Left renal cortex interstitium (tissue), 4 donors: ENCODE measurements around the gene CAMKK2. TPM values are rescaled to one million over a fixed set of nuclear protein-coding genes. Genes with fewer than 3 reads are reported as not detected.
"Not testable (repeated sequence)": the region's sequence is repeated elsewhere in the genome, so short reads cannot be mapped to it uniquely, and the experiment has no call there.

Source experiments
- DNase-seq, 4 donors: peaks; one replicate each; pipeline ENCODE4 v3.0.0-alpha.2; 2013; ENCODE audit warnings: low read depth in 4 of 4, low spot score in 2 of 4, missing footprints in 1 of 4
- polyA plus RNA-seq, 4 donors: library from polyadenylated mRNA; unstranded; fragments of 120-200 nt; gene quantifications; one replicate each; pipeline ENCODE4 v1.2.1, GENCODE V29; 2013; ENCODE audit not compliant: insufficient read length in 4 of 4

The CAMKK2 gene
- polyA plus RNA-seq, 4 donors: 33.7 to 39.9 (median 34.8) TPM

DNA sequence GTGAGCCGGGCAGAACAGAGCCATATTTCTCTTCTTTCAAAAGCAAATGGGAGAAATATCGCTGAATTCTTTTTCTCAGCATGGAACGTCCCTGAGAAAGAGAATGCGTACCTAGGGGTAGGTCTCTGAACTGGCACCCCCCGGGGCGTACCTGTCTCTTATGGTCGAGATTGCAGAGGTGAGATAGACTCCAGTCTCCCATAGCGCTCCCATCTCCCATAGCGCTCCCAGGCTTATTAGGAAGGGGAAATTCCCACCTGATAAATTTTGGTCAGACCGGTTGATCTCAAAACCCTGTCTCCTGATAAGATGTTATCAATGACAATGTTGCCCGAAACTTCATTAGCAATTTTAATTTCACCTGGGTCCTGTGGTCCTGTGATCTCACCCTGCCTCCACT lies 16.0 kb downstream of the CAMKK2 start:
- not testable (repeated sequence) for DNase-seq

DNA sequence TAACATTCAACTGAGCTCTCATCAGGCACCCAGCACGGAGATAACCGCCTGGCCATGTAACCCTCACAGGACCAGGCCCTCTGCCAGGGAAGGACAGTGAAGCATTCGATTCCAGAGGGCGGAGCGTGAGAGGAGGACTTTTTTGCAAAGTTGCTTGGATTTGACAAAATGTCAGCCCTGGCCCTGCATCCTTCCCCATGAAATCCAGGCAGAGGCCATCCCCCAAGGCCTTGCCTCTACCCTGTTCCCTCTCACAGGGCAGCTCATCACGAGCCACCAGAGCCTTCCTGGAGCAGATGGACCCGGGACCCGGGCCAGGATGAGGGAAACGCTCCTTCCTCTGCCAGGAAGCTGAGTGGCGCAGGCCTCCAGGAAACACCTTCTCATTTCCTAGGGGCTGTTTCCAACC lies 17.0 kb downstream of the CAMKK2 start:
- no peak for DNase-seq

- DNase-seq: no peak
Observed at GRCh38 chr12:121279071-121279375, 17.5 kb downstream of the CAMKK2 start.

GRCh38 chr12:121278169-121279070 lies 18.1 kb downstream of the CAMKK2 start:
- no peak for DNase-seq

DNA sequence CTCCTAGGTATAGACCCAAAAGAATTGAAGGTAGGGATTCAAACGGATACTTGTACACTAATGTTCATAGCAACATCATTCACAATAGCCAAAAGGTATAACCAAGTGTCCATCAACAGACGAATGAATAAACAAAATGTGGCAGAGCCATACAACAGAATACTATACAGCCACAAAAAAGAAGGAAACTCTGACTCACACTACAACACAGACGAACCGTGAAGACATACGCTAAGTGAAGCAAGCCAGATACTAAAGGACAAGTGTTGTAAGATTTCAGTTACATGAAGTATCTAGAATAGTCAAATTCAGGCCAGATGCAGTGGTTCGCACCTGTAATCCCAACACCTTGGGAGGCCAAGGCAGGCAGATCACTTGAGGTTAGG lies 19.1 kb downstream of the CAMKK2 start:
- DNase-seq: no peak

- DNase-seq: no peak
Observed at GRCh38 chr12:121274036-121274763, 22.3 kb downstream of the CAMKK2 start.

DNA sequence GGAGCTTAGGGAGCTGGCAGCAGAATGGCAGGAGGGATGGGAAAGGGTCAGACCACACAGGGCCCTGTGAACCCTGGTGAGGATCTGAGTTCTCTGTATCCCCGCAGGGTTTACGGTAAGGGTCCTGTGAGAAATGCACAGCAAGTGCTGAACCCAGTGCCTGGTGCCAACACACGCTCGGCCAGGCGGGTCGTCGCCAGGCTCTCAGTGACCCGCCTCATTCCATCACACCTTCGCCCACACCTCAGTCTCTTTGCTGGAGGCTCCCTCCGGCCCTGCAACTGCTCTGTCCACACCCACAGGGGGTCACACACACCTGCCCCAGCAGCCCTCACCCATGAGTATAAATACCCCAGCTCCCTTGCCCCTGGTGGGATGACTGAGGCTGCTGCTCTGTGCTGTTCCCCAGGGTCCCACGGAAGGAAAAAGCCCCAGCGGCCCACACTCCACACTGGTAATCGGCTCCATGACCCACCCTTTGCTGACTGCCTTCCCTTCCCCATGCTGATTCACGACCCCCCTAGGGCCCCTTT lies 23.1 kb downstream of the CAMKK2 start:
- DNase-seq: no peak

GRCh38 chr12:121267822-121268221 lies 28.7 kb downstream of the CAMKK2 start:
- DNase-seq: no peak

- no peak for DNase-seq
Observed at GRCh38 chr12:121264951-121265515, 31.5 kb downstream of the CAMKK2 start.

DNA sequence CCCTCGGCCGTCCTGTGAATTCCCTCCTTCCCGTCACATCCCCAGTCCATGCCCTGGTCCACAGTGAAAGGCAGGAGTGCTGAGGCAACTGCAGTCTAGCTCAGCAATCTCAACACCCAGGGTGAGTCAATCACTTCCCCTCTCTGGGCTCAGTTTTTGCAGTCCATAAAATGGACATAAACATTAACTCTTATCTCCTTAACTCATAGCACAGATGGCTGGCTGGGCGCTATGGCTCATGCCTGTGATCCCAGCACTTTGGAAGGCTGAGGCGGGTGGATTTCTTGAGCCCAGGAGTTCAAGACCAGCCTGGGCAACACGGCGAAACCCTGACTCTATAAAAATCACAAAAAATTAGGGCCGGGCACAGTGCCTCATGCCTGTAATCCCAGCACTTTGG lies 32.4 kb downstream of the CAMKK2 start:
- DNase-seq: no peak

GRCh38 chr12:121263206-121263935 lies 33.1 kb downstream of the CAMKK2 start:
- DNase-seq: no peak

- no peak for DNase-seq
Observed at GRCh38 chr12:121261398-121261797, 35.1 kb downstream of the CAMKK2 start.

- no peak for DNase-seq
Observed at GRCh38 chr12:121260091-121260490, 36.4 kb downstream of the CAMKK2 start.

DNA sequence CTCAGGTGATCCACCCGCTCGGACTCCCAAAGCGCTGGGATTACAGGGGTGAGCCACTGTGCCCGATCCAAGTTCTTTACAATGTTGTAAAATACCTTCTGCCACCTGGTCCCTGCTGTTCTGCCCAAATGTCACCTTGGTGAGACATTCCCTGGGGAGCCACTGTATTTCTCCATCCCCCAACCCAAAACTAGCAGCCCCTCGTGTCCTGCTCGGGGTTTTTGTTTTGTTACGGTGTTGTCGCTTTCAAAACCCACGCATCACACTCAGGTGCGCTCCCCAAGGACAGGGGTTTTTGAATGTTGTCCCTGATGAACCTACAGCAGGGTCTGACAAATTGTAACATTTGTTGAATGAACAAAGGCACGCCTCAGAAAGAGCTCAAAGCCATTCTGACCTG lies 37.4 kb downstream of the CAMKK2 start:
- DNase-seq: no peak

DNA sequence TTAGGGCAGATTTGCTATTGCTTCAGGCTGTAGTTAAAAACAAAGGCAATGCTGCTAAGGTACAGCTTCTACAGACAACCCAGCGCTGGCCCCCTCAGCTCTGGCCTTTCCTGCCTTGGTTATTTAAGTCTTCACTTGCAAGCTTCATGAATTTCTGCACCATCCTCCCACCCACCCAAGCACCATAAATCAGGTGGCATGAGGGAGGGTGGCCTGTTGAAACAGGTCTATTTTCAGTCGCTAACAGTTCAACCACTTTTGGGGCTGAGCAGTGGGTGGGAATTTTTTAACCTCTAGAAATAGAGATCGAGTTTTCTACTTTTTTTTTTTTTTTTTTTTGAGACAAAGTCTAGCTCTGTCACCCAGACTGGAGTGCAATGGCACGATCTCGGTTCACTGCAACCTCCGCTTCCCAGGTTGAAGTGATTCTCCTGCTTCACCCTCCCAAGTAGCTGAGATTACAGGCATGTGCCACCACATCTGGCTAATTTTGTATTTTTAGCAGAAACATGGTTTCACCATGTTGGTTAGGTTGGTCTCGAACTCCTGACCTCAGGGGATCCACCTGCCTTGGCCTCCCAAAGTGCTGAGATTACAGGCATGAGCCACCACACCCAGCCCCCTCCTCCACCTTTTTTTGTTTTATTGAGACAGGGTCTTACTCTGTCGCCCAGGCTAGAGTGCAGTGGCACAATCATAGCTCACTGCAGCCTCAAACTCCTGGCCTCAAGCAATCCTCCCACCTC lies 38.6 kb downstream of the CAMKK2 start:
- peak in 3 of 4 donors; percentile 48 to 74 (median 61) for DNase-seq

DNA sequence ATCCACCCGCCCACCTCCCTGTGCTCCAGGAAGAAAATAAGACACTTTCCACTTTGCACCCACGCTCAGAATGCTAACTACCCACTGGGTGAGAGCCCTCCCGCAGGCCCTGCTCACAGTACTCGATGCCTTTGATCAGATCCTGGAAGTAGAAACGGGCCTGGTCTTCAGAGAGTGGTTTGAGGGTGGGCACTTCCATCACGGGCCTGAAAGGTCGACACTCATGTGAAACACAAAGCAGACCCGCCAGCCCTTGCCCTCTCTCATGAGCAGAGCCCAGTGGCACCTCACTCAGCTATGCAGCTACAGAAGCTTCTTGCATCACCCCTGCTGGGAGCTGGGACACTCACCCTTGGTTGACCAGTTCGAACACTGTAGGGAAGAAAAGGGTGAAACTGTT lies 41.1 kb downstream of the CAMKK2 start:
- DNase-seq: no peak

GRCh38 chr12:121253638-121254335 lies 42.7 kb downstream of the CAMKK2 start:
- no peak for DNase-seq

DNA sequence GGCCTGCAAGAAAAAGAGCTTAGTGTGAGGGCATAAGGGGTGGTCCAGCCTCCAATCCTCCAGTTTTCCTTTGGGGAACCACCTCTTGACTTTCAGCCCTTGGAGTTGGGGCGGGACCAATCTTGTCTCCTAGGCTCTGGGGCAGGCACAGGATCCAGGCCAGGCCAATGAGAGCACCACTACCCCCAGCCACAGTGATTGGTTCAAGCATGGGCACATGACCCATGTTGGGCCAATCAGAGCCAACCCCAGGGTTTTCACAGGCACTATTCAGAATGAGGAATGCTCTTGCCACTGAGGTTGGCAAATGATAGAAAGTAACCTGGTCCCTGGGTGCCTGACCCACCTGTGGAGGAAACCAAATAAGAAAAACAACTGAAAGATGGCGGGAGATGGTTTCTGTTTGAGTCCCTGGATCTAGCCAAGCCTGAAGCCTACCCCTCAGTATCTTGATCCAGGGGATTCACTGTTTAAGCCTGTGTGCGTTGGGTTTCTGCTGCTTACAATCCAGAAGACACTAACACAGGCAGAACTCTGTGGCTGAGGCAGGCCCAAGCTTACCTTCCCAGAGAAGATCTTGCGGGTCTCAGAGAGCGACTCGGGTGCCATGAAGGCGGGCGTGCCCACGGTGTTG lies 43.7 kb downstream of the CAMKK2 start:
- no peak for DNase-seq

DNA sequence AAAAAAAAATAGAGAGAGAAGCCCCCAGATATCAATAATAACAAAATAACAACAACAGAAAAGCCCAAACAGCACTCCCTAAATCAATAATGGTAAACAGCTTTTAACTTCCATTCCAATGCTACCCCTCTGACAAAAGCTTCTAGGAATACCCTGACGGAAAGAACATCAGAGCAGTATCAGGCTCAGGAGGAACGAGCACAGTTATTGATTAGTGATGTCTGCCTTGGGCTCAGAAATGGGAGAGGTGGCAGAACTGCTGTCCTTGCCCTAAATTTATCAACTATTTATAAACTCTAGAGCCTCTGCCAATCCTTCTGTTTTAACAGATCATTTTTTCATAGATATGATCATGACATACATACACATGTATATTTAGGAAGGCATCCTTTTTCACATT lies 44.7 kb downstream of the CAMKK2 start:
- no peak for DNase-seq
